M059J (cell line): ENCODE data around the gene PYGO2. TPM values are rescaled to one million over a fixed set of nuclear protein-coding genes. Genes with fewer than 3 reads are reported as not detected.

ENCODE experiments used
- DNase-seq: peaks from one replicate; pipeline ENCODE4 v3.0.0-alpha.2; 2012; ENCODE audit warnings: low read depth
- total RNA-seq: library from RNA; depleted of rRNA; stranded (reverse); fragments of >200 nt; shearing (Covaris generic); gene quantifications from 2 replicates; pipeline ENCODE4 v1.2.3, GENCODE V29; 2014; rRNA removed

The PYGO2 gene
- 27.5 and 41.7 TPM in 2 replicates for total RNA-seq

GRCh38 chr1:154961207-154962155 is at the start of gene PYGO2:
Gene PYGO2, minus strand, starts transcription at chr1:154961782. Its CDS starts 206 bp downstream, at chr1:154961576.
- peak; percentile 73 for DNase-seq

- no peak for DNase-seq
Measured at GRCh38 chr1:155011004-155011416, 49.4 kb upstream of the PYGO2 start.

- DNase-seq = no peak
Measured at GRCh38 chr1:155010211-155010918, 48.8 kb upstream of the PYGO2 start.

GRCh38 chr1:155009742-155010141 is 48.2 kb upstream of the PYGO2 start:
- DNase-seq = no peak

- DNase-seq = no peak
Measured at GRCh38 chr1:155009221-155009711, 47.7 kb upstream of the PYGO2 start.

- no peak for DNase-seq
Measured at GRCh38 chr1:155008015-155008941, 46.7 kb upstream of the PYGO2 start.

- no peak for DNase-seq
Measured at GRCh38 chr1:155007251-155007828, 45.8 kb upstream of the PYGO2 start.

- no peak for DNase-seq
Measured at GRCh38 chr1:155006601-155007101, 45.1 kb upstream of the PYGO2 start.

- peak; percentile 84 for DNase-seq
Measured at GRCh38 chr1:155005076-155006011, 43.8 kb upstream of the PYGO2 start.

- DNase-seq = peak; percentile 35
Measured at GRCh38 chr1:155004352-155005075, 42.9 kb upstream of the PYGO2 start.

- DNase-seq = peak; percentile 80
Measured at GRCh38 chr1:155003766-155004351, 42.3 kb upstream of the PYGO2 start.

- DNase-seq = peak; percentile 63
Measured at GRCh38 chr1:155003227-155003765, 41.7 kb upstream of the PYGO2 start.

GRCh38 chr1:155002464-155003226 is 41.1 kb upstream of the PYGO2 start, which contains the start of gene ZBTB7B:
Gene ZBTB7B, plus strand, starts transcription at chr1:155002802. Its CDS starts 11,859 bp downstream, at chr1:155014661.
- peak; percentile 56 for DNase-seq

- peak; percentile 99 for DNase-seq
Measured at GRCh38 chr1:155001675-155002463, 40.3 kb upstream of the PYGO2 start.

- no peak for DNase-seq
Measured at GRCh38 chr1:155001425-155001674, 39.8 kb upstream of the PYGO2 start.

- peak; percentile 91 for DNase-seq
Measured at GRCh38 chr1:155000726-155001424, 39.3 kb upstream of the PYGO2 start.
